Activated T-cell treated with anti-CD3 and anti-CD28 coated beads for 48 hours (primary cell): ENCODE data around the gene CLCN7.
"Not testable (repeated sequence)": the region's sequence is repeated elsewhere in the genome, so short reads cannot be mapped to it uniquely, and the experiment has no call there.

ENCODE experiments used
- DNase-seq: peaks from one replicate; pipeline ENCODE4 v3.0.0-alpha.2; 2020; ENCODE audit warnings: low read depth

The CLCN7 gene

GRCh38 chr16:1445518-1446203 lies 29.2 kb downstream of the CLCN7 start:
- DNase-seq: no peak

- DNase-seq: no peak
These were observed 29.9 kb downstream of the CLCN7 start for GRCh38 chr16:1444730-1445517.

GRCh38 chr16:1443980-1444729 lies 30.7 kb downstream of the CLCN7 start, which contains the start of gene CCDC154:
CCDC154 (minus strand) TSS chr16:1444556; CDS start chr16:1444322, 234 bp downstream.
- DNase-seq: no peak

GRCh38 chr16:1443403-1443973 lies 31.3 kb downstream of the CLCN7 start:
- no peak for DNase-seq

DNA sequence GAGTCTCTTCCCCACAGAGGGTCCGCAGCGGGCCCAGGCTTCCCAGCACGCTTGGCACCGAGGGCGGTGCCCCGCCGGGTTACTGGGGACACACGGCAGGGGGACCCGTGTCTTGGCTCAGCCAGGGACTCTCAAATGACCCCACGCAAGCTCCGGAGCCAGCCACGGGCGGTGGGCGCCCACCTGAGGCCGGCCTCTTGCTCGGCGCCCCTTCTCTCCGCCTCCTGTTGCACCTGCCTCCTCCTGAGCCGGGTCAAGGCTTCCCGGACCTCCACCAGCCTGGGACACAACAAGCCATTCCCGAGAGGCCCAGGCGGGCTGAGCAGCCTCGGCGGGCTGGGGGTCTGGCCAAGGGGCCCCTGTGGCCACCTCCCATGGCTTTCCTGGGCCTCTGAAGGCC lies 32.1 kb downstream of the CLCN7 start:
- DNase-seq: no peak

GRCh38 chr16:1441391-1441829 lies 33.4 kb downstream of the CLCN7 start:
- no peak for DNase-seq

DNA sequence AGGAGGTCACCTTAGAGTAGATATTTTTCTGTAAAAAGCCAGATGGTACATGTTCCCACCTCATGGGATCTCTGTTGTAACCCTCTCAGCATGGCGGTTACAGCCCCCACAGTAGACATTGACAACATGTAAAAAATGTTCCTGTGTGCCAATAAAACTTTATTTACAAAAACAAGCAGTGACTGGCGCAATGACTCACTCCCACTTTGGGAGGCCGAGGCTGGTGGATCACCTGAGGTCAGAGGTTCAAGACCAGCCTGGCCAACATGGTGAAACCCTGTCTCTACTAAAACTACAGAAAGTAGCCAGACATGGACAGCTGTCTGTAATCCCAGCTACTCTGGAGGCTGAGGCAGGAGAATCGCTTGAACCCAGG lies 35.1 kb downstream of the CLCN7 start:
- not testable (repeated sequence) for DNase-seq

DNA sequence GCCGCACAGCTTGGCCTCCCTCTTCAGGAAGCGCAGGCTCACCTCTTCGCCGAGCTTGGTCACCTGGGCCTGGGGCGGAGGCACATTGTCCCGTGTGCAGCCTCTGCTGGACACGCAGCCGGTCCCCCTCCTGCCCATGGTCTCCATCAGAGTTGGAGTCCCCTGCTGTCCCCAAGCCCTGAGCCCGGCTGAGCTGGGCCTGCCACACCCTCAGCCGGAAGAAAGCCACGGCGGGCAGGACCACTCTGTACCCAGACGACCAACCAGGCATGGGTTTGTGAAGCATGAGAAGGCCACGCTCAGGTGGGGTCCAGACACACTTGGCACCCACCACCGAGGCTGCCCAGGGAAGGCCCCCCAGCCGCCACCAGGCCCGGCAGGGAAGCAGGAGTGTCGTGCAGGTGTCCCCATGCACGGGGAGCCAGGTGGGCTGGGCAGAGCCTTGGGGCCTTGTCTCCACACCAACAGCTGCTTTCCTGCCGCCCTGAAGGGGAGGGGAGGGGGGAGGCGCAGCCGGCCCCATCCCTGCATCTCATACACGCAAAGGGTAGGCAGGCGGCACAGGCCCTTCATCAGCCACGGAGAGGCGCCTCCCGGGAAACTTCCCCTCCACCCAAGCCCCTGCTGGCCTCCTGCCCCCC lies 35.6 kb downstream of the CLCN7 start:
- DNase-seq: no peak

- DNase-seq: no peak
These were observed 36.4 kb downstream of the CLCN7 start for GRCh38 chr16:1438229-1439057.

- no peak for DNase-seq
These were observed 37.2 kb downstream of the CLCN7 start for GRCh38 chr16:1437606-1438005.

DNA sequence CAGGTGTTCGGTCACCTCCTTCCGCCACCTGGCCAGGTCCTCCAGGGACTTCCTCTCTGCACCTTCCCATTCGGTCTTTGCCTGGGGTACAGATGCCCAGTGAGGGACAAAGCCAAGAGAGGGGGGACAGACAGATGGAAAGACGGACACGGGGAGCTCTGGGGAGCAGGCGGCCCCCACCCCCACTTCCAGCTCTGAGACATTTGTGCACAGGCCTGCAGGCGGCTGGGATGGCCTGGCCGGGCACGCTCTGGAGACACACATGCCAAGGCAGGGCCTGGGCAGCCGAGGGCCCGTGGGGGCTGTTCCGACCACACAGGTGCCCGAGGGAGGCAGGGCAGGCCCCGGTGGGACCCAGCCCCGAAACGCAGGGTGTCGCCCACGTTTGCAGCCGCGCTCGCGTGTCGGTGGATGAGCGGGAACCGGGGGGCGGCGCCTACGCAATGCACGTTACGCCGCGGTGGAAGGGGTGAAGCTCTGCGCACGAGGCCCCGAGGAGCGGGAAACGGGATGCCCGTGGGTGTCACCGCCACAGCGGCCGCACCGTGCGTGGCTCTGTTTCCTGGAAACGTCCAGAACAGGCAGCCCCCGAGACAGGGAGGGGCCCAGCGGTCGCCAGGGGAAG lies 38.0 kb downstream of the CLCN7 start:
- DNase-seq: no peak

- DNase-seq: no peak
These were observed 38.7 kb downstream of the CLCN7 start for GRCh38 chr16:1435921-1436697.

- DNase-seq: no peak
These were observed 39.9 kb downstream of the CLCN7 start for GRCh38 chr16:1434644-1435592.

DNA sequence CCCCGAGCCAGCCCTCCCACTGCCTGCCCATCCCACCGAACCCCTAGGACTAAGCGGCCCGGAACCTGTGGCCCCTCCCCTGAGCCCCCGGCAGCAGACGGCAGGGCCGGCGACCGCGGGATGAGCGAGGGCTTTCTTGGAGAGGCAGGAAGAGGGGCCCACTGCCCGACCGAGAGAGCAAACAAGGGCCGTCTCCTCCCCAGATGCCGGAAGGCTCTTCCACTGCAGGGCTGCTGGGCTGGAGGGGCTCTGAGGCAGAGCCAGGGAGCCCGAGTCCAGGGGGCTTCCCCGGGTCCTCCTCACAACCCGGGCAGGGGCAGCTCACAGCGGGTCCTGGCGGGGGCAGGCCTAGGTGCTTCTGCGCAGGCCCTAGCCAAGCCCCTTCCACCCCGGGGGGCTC lies 41.1 kb downstream of the CLCN7 start:
- DNase-seq: no peak

DNA sequence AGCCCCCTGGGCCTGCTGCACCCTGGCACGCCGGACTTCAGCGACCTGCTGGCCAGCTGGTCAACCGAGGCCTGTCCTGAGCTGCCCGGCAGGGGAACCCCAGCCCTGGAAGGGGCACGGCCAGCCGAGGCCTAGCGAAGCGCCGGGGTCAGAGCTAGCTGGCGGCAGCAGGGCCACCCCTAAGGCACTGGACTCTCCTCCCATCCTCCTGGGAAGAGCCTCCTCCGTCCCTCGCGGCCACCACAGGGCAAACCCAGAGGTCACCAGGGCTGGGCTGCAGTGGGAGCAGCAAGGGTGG lies 41.6 kb downstream of the CLCN7 start:
- DNase-seq: no peak

DNA sequence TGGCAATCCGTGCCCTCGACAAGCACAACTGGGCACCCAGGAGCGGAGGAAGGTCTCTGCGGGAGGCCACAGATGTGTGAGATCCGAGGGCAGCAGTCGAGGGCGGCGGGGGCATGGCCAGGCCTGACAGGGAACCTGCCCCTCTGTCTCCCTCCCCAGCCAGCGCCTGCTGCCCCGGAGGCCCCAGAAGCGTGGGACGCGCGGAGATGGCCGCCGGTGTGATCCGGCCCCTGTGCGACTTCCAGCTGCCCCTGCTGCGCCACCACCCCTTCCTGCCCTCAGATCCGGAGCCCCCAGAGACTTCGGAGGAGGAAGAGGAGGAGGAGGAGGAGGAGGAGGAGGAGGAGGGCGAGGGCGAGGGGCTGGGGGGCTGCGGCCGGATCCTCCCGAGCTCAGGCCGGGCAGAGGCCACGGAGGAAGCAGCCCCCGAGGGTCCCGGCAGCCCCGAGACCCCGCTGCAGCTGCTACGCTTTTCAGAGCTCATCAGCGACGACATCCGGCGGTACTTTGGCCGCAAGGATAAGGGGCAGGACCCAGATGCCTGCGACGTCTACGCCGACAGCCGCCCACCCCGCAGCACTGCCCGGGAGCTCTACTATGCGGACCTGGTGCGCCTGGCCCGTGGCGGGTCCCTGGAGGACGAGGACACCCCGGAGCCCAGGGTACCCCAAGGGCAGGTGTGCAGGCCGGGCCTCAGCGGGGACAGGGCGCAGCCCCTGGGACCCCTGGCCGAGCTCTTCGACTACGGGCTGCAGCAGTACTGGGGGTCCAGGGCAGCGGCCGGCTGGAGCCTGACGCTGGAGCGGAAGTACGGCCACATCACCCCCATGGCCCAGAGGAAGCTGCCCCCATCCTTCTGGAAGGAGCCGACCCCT lies 42.2 kb downstream of the CLCN7 start:
- DNase-seq: no peak

GRCh38 chr16:1431497-1432270 lies 43.1 kb downstream of the CLCN7 start:
- no peak for DNase-seq
